IPS-20b (cell line): ENCODE results near the gene PLEKHG4.

Source experiments
- H3K27ac ChIP-seq: one replicate; pipeline ENCODE4 v1.5.1; 2013; ENCODE audit warnings: low read length
- H3K27me3 ChIP-seq: 2 replicates; pipeline ENCODE4 v1.6.1; 2013; ENCODE audit warnings: mild to moderate bottlenecking, low read length, inconsistent platforms; ENCODE audit not compliant: insufficient read depth
- H3K36me3 ChIP-seq: 2 replicates; pipeline ENCODE4 v1.6.1; 2013; ENCODE audit warnings: low read depth, mild to moderate bottlenecking, inconsistent platforms, low read length, moderate library complexity; ENCODE audit not compliant: insufficient read depth
- H3K4me1 ChIP-seq: 2 replicates; pipeline ENCODE4 v1.6.1; 2013; ENCODE audit warnings: mild to moderate bottlenecking, control low read depth, inconsistent platforms, low read length, moderate library complexity; ENCODE audit not compliant: insufficient read depth
- H3K4me3 ChIP-seq: 2 replicates; pipeline ENCODE4 v1.5.1; 2013; ENCODE audit warnings: mild to moderate bottlenecking, low read length, inconsistent platforms
- H3K9ac ChIP-seq: 2 replicates; pipeline ENCODE4 v1.6.1; 2013; ENCODE audit warnings: low read depth, mild to moderate bottlenecking, inconsistent platforms, low read length, moderate library complexity
- H3K9me3 ChIP-seq: 2 replicates; pipeline ENCODE4 v1.6.1; 2013; ENCODE audit warnings: mild to moderate bottlenecking, low read depth, low read length, inconsistent platforms; ENCODE audit not compliant: insufficient read depth

Gene PLEKHG4

GRCh38 chr16:67279296-67280089 is at the start of gene PLEKHG4:
TSS of gene PLEKHG4 (plus strand) at chr16:67279532. CDS start at chr16:67280045, 513 bp downstream.
- Histone ChIP-seq H3K27ac (no peak within 1 kb of the TSS), H3K4me3 (peak within 1 kb of the TSS; percentile 61), H3K27me3 (peaks cover 25% of the 10 kb centered on the region), H3K4me1 (no peaks in the 10 kb centered on the region), H3K9ac (no peak within 1 kb of the TSS), H3K9me3 (no peaks in the 10 kb centered on the region), H3K36me3 (no peaks in the 10 kb centered on the region)

GRCh38 chr16:67229906-67230808 is 49.2 kb upstream of the PLEKHG4 start:
- Histone ChIP-seq H3K27ac (no peak overlapping the region), H3K36me3 (peaks cover 56% of the 10 kb centered on the region)

GRCh38 chr16:67230809-67231660 is 48.3 kb upstream of the PLEKHG4 start:
- H3K27me3 ChIP-seq = no peaks in the 10 kb centered on the region
- H3K4me1 ChIP-seq = no peaks in the 10 kb centered on the region; the same call in 1 of the 2 replicates
- H3K4me3 ChIP-seq = no peak overlapping the region
- peaks cover 65% of the 10 kb centered on the region for H3K36me3 ChIP-seq
- no peaks in the 10 kb centered on the region for H3K9me3 ChIP-seq
- no peak overlapping the region for H3K9ac ChIP-seq
- no peak overlapping the region for H3K27ac ChIP-seq

More at GRCh38 chr16:67229906-67230808, 49.2 kb upstream of the PLEKHG4 start:
- no peak overlapping the region for H3K9ac ChIP-seq
- no peaks in the 10 kb centered on the region; the same call in 1 of the 2 replicates for H3K4me1 ChIP-seq
- H3K27me3 ChIP-seq = 0 out of 2 replicates have a peak, but pooled peaks cover 5% of the 10 kb centered on the region
- H3K9me3 ChIP-seq = no peaks in the 10 kb centered on the region
- H3K4me3 ChIP-seq = no peak overlapping the region

GRCh38 chr16:67233596-67233995 is 45.7 kb upstream of the PLEKHG4 start:
- Histone ChIP-seq H3K4me1 (no peaks in the 10 kb centered on the region), H3K36me3 (peaks cover 80% of the 10 kb centered on the region), H3K4me3 (no peak overlapping the region), H3K27ac (no peak overlapping the region), H3K27me3 (no peaks in the 10 kb centered on the region), H3K9ac (no peak overlapping the region), H3K9me3 (no peaks in the 10 kb centered on the region)

GRCh38 chr16:67234180-67234597 is 45.1 kb upstream of the PLEKHG4 start:
- H3K36me3 ChIP-seq = peaks cover 80% of the 10 kb centered on the region
- H3K27ac ChIP-seq = no peak overlapping the region
- no peak overlapping the region for H3K9ac ChIP-seq
- no peak overlapping the region for H3K4me3 ChIP-seq
- H3K9me3 ChIP-seq = no peaks in the 10 kb centered on the region
- H3K27me3 ChIP-seq = no peaks in the 10 kb centered on the region
- no peaks in the 10 kb centered on the region for H3K4me1 ChIP-seq

- H3K27ac ChIP-seq = no peak overlapping the region
- H3K4me1 ChIP-seq = no peaks in the 10 kb centered on the region
- no peaks in the 10 kb centered on the region for H3K27me3 ChIP-seq
- H3K36me3 ChIP-seq = peaks cover 68% of the 10 kb centered on the region
- H3K9me3 ChIP-seq = no peaks in the 10 kb centered on the region
- H3K4me3 ChIP-seq = no peak overlapping the region
- H3K9ac ChIP-seq = no peak overlapping the region
These were observed 43.3 kb upstream of the PLEKHG4 start for GRCh38 chr16:67235816-67236562.

GRCh38 chr16:67236563-67237395 is 42.6 kb upstream of the PLEKHG4 start:
- Histone ChIP-seq H3K36me3 (peaks cover 61% of the 10 kb centered on the region), H3K4me1 (peaks cover 5% of the 10 kb centered on the region; the same call in 1 of the 2 replicates), H3K4me3 (no peak overlapping the region), H3K9ac (no peak overlapping the region), H3K9me3 (no peaks in the 10 kb centered on the region), H3K27ac (no peak overlapping the region), H3K27me3 (no peaks in the 10 kb centered on the region)

GRCh38 chr16:67237396-67238277 is 41.7 kb upstream of the PLEKHG4 start:
- Histone ChIP-seq H3K27me3 (no peaks in the 10 kb centered on the region), H3K4me3 (no peak overlapping the region), H3K27ac (no peak overlapping the region), H3K36me3 (peaks cover 58% of the 10 kb centered on the region), H3K4me1 (peaks cover 6% of the 10 kb centered on the region; the same call in 1 of the 2 replicates), H3K9ac (no peak overlapping the region), H3K9me3 (no peaks in the 10 kb centered on the region)

- no peaks in the 10 kb centered on the region for H3K27me3 ChIP-seq
- no peak overlapping the region for H3K27ac ChIP-seq
- H3K4me1 ChIP-seq = peaks cover 6% of the 10 kb centered on the region; the same call in 1 of the 2 replicates
- peaks cover 57% of the 10 kb centered on the region for H3K36me3 ChIP-seq
- no peak overlapping the region for H3K4me3 ChIP-seq
- no peaks in the 10 kb centered on the region for H3K9me3 ChIP-seq
- H3K9ac ChIP-seq = no peak overlapping the region
These were observed 41.1 kb upstream of the PLEKHG4 start for GRCh38 chr16:67238278-67238575.
